ENCODE data around the gene KCNJ15.

Gene KCNJ15

GRCh38 chr21:38329162-38329561 lies 72.4 kb downstream of the KCNJ15 start:
- no peak for DNase-seq

- DNase-seq: no peak
Observed at GRCh38 chr21:38330666-38331065, 73.9 kb downstream of the KCNJ15 start.

GRCh38 chr21:38333301-38334272 lies 76.8 kb downstream of the KCNJ15 start:
- peak; percentile 68 to 70 for DNase-seq

- DNase-seq: no peak
Observed at GRCh38 chr21:38334866-38335265, 78.1 kb downstream of the KCNJ15 start.

- no peak for DNase-seq
Observed at GRCh38 chr21:38337793-38338192, 81.0 kb downstream of the KCNJ15 start.

GRCh38 chr21:38340131-38340530 lies 83.3 kb downstream of the KCNJ15 start:
- no peak for DNase-seq

- no peak for DNase-seq
Observed at GRCh38 chr21:38341546-38342012, 84.8 kb downstream of the KCNJ15 start.

- no peak for DNase-seq
Observed at GRCh38 chr21:38342739-38343138, 85.9 kb downstream of the KCNJ15 start.

GRCh38 chr21:38343691-38344090 lies 86.9 kb downstream of the KCNJ15 start:
- DNase-seq: no peak

- no peak for DNase-seq
Observed at GRCh38 chr21:38346286-38346685, 89.5 kb downstream of the KCNJ15 start.

GRCh38 chr21:38349111-38349746 lies 92.4 kb downstream of the KCNJ15 start:
- no peak for DNase-seq

GRCh38 chr21:38349977-38350376 lies 93.2 kb downstream of the KCNJ15 start:
- no peak for DNase-seq

- no peak for DNase-seq
Observed at GRCh38 chr21:38350684-38351083, 93.9 kb downstream of the KCNJ15 start.

- no peak for DNase-seq
Observed at GRCh38 chr21:38351176-38351959, 94.6 kb downstream of the KCNJ15 start.

- DNase-seq: peak; percentile 3 to 11
Observed at GRCh38 chr21:38351961-38352521, 95.2 kb downstream of the KCNJ15 start.

- DNase-seq: peak; percentile 62 to 76
Observed at GRCh38 chr21:38352536-38353219, 95.9 kb downstream of the KCNJ15 start.

GRCh38 chr21:38354231-38354630 lies 97.4 kb downstream of the KCNJ15 start:
- no peak for DNase-seq

GRCh38 chr21:38354746-38355145 lies 98.0 kb downstream of the KCNJ15 start:
- no peak for DNase-seq

- DNase-seq: no peak
Observed at GRCh38 chr21:38355353-38355752, 98.6 kb downstream of the KCNJ15 start.

- peak; percentile 65 to 74 for DNase-seq
Observed at GRCh38 chr21:38355992-38356781, 99.4 kb downstream of the KCNJ15 start.

Data from Kasumi-1 (cell line).